ENCODE data around the gene MXI1.
A peak's percentile ranks its signal among the peaks of the same experiment; 100 is the strongest.
"Not testable (repeated sequence)": the region's sequence is repeated elsewhere in the genome, so short reads cannot be mapped to it uniquely, and the experiment has no call there.

MXI1 gene

DNA sequence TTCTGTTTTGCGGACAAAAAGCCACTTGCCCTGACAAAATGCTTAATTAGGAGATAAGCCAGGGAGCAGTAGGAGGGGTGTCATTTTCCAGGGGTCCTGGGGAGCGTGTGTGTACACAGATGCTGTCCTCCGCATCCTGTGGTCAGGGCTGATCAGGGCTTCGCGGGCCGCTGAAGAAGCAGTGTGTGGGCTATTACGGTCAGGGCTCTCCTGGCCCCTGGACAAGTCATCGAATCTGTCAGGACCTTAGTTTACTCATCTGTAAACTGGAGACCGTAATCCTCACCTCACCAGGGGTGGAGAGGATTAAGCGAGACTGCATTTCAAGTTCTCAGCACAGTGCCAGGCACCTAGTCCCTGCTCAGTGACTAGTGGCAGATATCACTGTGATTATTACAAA, 26.0 kb upstream of the MXI1 start:
- Histone ChIP-seq H3K36me3 (ENCODE audit: control insufficient read depth in 4 of 4, insufficient read depth in 4 of 4, low read length in 3 of 4) (no peaks in the 10 kb centered on the region), H3K4me3 (ENCODE audit: control insufficient read depth in 1 of 7, extremely low read depth in 1 of 7, insufficient read depth in 4 of 7, low read depth in 2 of 7, low read length in 6 of 7) (no peak overlapping the region), H3K9me3 (ENCODE audit: control extremely low read depth in 1 of 5, control insufficient read depth in 4 of 5, insufficient read depth in 2 of 5, low read depth in 1 of 5, low read length in 4 of 5) (no peaks in the 10 kb centered on the region), H3K4me1 (ENCODE audit: control extremely low read depth in 1 of 4, control insufficient read depth in 4 of 4, insufficient read depth in 4 of 4, low read length in 3 of 4) (peaks cover 0 to 11% (median 3%) of the 10 kb centered on the region in 4 experiments), H3K27ac (ENCODE audit: insufficient read depth in 1 of 2, low read depth in 1 of 2, low read length in 2 of 2, poor library complexity in 1 of 2, severe bottlenecking in 2 of 2) (no peak overlapping the region), H3K27me3 (replicated peaks in 2 of 5; ENCODE audit: control insufficient read depth in 4 of 5, insufficient read depth in 5 of 5, low read length in 4 of 5) (peaks cover 0 to 20% (median 4%) of the 10 kb centered on the region in 5 experiments)
- no peak for DNase-seq
- WGBS (ENCODE audit: insufficient coverage): 92% methylated on average over 10 of the region's 10 CpGs
- POLR2A ChIA-PET: no interaction called here
- CTCF ChIA-PET: interaction anchor here (0.9 to 2.4 kb wide), 3 partner anchors 18 to 97 kb away, joined by 3 to 6 read pairs (median 4); no protein-coding TSS in a partner anchor

DNA sequence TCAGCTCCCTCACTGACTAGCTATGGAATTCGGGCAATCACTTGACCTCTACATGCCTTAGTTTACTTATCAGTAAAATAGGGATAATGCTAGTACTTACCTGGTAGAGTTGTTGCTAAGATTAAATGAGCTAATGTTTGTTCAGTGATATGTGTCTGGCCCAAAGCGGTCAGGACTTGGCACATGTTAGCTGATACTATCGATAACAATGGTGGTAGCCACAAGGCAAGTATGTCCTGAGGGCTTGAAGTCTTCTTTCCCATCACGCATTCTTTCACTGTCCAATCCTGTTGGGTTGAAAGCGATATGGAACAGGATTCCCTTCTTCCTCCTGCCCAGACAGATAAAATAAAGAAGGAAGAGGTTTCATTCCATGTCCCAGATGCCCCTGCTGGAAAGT, 25.5 kb upstream of the MXI1 start:
- peaks cover 0 to 7% (median 0%) of the 10 kb centered on the region in 4 experiments for H3K4me1 ChIP-seq (ENCODE audit: control extremely low read depth in 1 of 4, control insufficient read depth in 4 of 4, insufficient read depth in 4 of 4, low read length in 3 of 4)
- ChIA-PET CTCF (interaction anchor here (0.9 to 2.4 kb wide), 3 partner anchors 19 to 97 kb away, joined by 3 to 6 read pairs (median 4); no protein-coding TSS in a partner anchor), POLR2A (no interaction called here)
- peaks cover 0 to 19% (median 3%) of the 10 kb centered on the region in 5 experiments for H3K27me3 ChIP-seq (replicated peaks in 2 of 5; ENCODE audit: control insufficient read depth in 4 of 5, insufficient read depth in 5 of 5, low read length in 4 of 5)
- H3K27ac ChIP-seq (ENCODE audit: insufficient read depth in 1 of 2, low read depth in 1 of 2, low read length in 2 of 2, poor library complexity in 1 of 2, severe bottlenecking in 2 of 2): no peak overlapping the region
- WGBS (ENCODE audit: insufficient coverage): 100% methylated on average over 2 of the region's 5 CpGs
- H3K9me3 ChIP-seq (ENCODE audit: control extremely low read depth in 1 of 5, control insufficient read depth in 4 of 5, insufficient read depth in 2 of 5, low read depth in 1 of 5, low read length in 4 of 5): no peaks in the 10 kb centered on the region
- H3K4me3 ChIP-seq (ENCODE audit: control insufficient read depth in 1 of 7, extremely low read depth in 1 of 7, insufficient read depth in 4 of 7, low read depth in 2 of 7, low read length in 6 of 7): no peak overlapping the region
- no peak for DNase-seq
- no peaks in the 10 kb centered on the region for H3K36me3 ChIP-seq (ENCODE audit: control insufficient read depth in 4 of 4, insufficient read depth in 4 of 4, low read length in 3 of 4)

DNA sequence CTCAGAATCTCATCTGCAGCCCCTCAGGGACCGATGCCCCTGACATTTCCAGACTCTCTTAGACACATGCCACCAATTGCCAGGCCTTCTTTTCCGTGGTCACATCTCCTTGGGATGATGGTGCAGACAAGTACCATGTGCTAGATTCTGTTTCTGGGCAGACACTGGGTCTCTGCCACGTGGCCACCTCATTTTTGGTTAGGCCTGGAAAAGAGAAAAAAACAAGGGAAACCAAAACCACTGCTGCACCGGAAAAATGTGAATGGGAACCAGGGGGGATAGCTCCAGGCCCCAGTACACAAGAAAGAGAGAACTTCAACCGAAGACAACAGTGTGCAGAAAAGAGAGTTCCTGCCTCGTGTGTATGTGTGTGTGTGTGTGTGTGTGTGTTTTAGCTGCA, 23.0 kb upstream of the MXI1 start:
- no peak overlapping the region for H3K4me3 ChIP-seq (ENCODE audit: control insufficient read depth in 1 of 7, extremely low read depth in 1 of 7, insufficient read depth in 4 of 7, low read depth in 2 of 7, low read length in 6 of 7)
- DNase-seq: peak in 2 of 3 donors; percentile 69 to 70
- WGBS (ENCODE audit: insufficient coverage): 37% methylated on average over 3 of the region's 6 CpGs
- ChIA-PET POLR2A (no interaction called here), CTCF (interaction anchor here (1.0 to 1.4 kb wide), 2 partner anchors 19 to 91 kb away, joined by 3 to 4 read pairs; no protein-coding TSS in a partner anchor)
- peaks cover 0 to 7% (median 0%) of the 10 kb centered on the region in 4 experiments for H3K4me1 ChIP-seq (ENCODE audit: control extremely low read depth in 1 of 4, control insufficient read depth in 4 of 4, insufficient read depth in 4 of 4, low read length in 3 of 4)
- no peak overlapping the region for H3K27ac ChIP-seq (ENCODE audit: insufficient read depth in 1 of 2, low read depth in 1 of 2, low read length in 2 of 2, poor library complexity in 1 of 2, severe bottlenecking in 2 of 2)
- H3K27me3 ChIP-seq (replicated peaks in 2 of 5; ENCODE audit: control insufficient read depth in 4 of 5, insufficient read depth in 5 of 5, low read length in 4 of 5): peaks cover 0 to 5% (median 2%) of the 10 kb centered on the region in 5 experiments
- no peaks in the 10 kb centered on the region for H3K36me3 ChIP-seq (ENCODE audit: control insufficient read depth in 4 of 4, insufficient read depth in 4 of 4, low read length in 3 of 4)
- no peaks in the 10 kb centered on the region for H3K9me3 ChIP-seq (ENCODE audit: control extremely low read depth in 1 of 5, control insufficient read depth in 4 of 5, insufficient read depth in 2 of 5, low read depth in 1 of 5, low read length in 4 of 5)

DNA sequence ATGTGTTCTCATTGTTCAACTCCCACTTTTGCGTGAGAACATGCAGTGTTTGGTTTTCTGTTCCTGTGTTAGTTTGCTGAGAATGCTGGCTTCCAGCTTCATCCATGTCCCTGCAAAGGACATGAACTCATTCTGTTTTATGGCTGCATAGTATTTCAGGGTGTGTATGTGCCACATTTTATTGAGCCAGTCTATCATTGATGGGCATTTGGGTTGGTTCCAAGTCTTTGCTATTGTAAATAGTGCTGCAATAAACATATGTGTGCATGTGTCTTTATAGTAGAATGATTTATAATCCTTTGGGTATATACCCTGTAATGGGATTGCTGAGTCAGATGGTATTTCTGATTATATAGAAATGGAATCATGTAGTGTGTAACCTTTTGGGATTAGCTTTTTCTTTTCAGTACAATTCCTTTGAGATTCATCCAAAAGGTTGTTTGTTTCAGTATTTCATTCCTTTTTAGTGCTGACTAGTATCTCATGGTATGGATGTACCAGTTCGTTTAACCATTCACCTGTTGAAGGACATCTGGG, 21.7 kb upstream of the MXI1 start:
- H3K4me1 ChIP-seq (ENCODE audit: control extremely low read depth in 1 of 4, control insufficient read depth in 4 of 4, insufficient read depth in 4 of 4, low read length in 3 of 4); H3K27me3 ChIP-seq (replicated peaks in 2 of 5; ENCODE audit: control insufficient read depth in 4 of 5, insufficient read depth in 5 of 5, low read length in 4 of 5); H3K27ac ChIP-seq (ENCODE audit: insufficient read depth in 1 of 2, low read depth in 1 of 2, low read length in 2 of 2, poor library complexity in 1 of 2, severe bottlenecking in 2 of 2); H3K4me3 ChIP-seq (ENCODE audit: control insufficient read depth in 1 of 7, extremely low read depth in 1 of 7, insufficient read depth in 4 of 7, low read depth in 2 of 7, low read length in 6 of 7); H3K36me3 ChIP-seq (ENCODE audit: control insufficient read depth in 4 of 4, insufficient read depth in 4 of 4, low read length in 3 of 4); DNase-seq; H3K9me3 ChIP-seq (ENCODE audit: control extremely low read depth in 1 of 5, control insufficient read depth in 4 of 5, insufficient read depth in 2 of 5, low read depth in 1 of 5, low read length in 4 of 5); POLR2A ChIA-PET: not testable (repeated sequence)
- WGBS (ENCODE audit: insufficient coverage): 100% methylated on average over 2 of the region's 2 CpGs
- CTCF ChIA-PET: interaction anchor here (0.9 to 1.4 kb wide), 2 partner anchors 18 to 21 kb away, joined by 3 to 4 read pairs; no protein-coding TSS in a partner anchor

DNA sequence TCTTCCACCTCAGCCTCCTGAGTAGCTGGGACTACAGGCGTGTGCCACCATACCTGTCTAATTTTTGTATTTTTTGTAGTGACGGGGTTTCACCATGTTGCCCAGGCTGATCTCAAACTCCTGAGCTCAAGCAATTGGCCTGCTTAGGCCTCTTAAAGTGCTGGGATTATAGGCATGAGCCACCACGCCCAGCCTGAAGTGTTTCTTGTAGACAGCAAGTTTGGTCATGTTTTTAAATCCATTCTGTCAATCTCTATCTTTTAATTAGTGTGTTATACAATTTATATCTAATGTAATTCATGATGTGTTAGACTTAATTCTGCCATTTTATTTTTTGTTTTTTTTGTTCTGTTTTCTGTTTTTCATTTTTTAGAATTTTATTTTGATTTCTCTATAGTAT, 17.2 kb upstream of the MXI1 start:
- Histone ChIP-seq H3K27ac (ENCODE audit: insufficient read depth in 1 of 2, low read depth in 1 of 2, low read length in 2 of 2, poor library complexity in 1 of 2, severe bottlenecking in 2 of 2) (no peak overlapping the region), H3K27me3 (replicated peaks in 2 of 5; ENCODE audit: control insufficient read depth in 4 of 5, insufficient read depth in 5 of 5, low read length in 4 of 5) (peaks cover 0 to 18% (median 10%) of the 10 kb centered on the region in 5 experiments), H3K4me1 (ENCODE audit: control extremely low read depth in 1 of 4, control insufficient read depth in 4 of 4, insufficient read depth in 4 of 4, low read length in 3 of 4) (peaks cover 0 to under 1% (median 0%) of the 10 kb centered on the region in 4 experiments), H3K9me3 (ENCODE audit: control extremely low read depth in 1 of 5, control insufficient read depth in 4 of 5, insufficient read depth in 2 of 5, low read depth in 1 of 5, low read length in 4 of 5) (peaks cover 0 to 7% (median 3%) of the 10 kb centered on the region in 5 experiments), H3K4me3 (ENCODE audit: control insufficient read depth in 1 of 7, extremely low read depth in 1 of 7, insufficient read depth in 4 of 7, low read depth in 2 of 7, low read length in 6 of 7) (no peak overlapping the region), H3K36me3 (ENCODE audit: control insufficient read depth in 4 of 4, insufficient read depth in 4 of 4, low read length in 3 of 4) (no peaks in the 10 kb centered on the region)
- ChIA-PET POLR2A (no interaction called here), CTCF (interaction anchor here (1.3 to 2.1 kb wide), 2 partner anchors 14 to 19 kb away, joined by 4 to 6 read pairs; no protein-coding TSS in a partner anchor)
- WGBS (ENCODE audit: insufficient coverage): 100% methylated on average over 2 of the region's 3 CpGs
- DNase-seq: no peak

- ChIA-PET CTCF (no interaction called here), POLR2A (no interaction called here)
- H3K27ac ChIP-seq (ENCODE audit: insufficient read depth in 1 of 2, low read depth in 1 of 2, low read length in 2 of 2, poor library complexity in 1 of 2, severe bottlenecking in 2 of 2): no peak overlapping the region
- no peaks in the 10 kb centered on the region for H3K36me3 ChIP-seq (ENCODE audit: control insufficient read depth in 4 of 4, insufficient read depth in 4 of 4, low read length in 3 of 4)
- H3K4me1 ChIP-seq (ENCODE audit: control extremely low read depth in 1 of 4, control insufficient read depth in 4 of 4, insufficient read depth in 4 of 4, low read length in 3 of 4): no peaks in the 10 kb centered on the region
- H3K4me3 ChIP-seq (ENCODE audit: control insufficient read depth in 1 of 7, extremely low read depth in 1 of 7, insufficient read depth in 4 of 7, low read depth in 2 of 7, low read length in 6 of 7): no peak overlapping the region
- H3K9me3 ChIP-seq (ENCODE audit: control extremely low read depth in 1 of 5, control insufficient read depth in 4 of 5, insufficient read depth in 2 of 5, low read depth in 1 of 5, low read length in 4 of 5): peaks cover 0 to 7% (median 3%) of the 10 kb centered on the region in 5 experiments
- WGBS (ENCODE audit: insufficient coverage): 75% methylated on average over 4 of the region's 4 CpGs
- peaks cover 0 to 18% (median 13%) of the 10 kb centered on the region in 5 experiments for H3K27me3 ChIP-seq (replicated peaks in 2 of 5; ENCODE audit: control insufficient read depth in 4 of 5, insufficient read depth in 5 of 5, low read length in 4 of 5)
- DNase-seq: peak in 1 of 3 donors; percentile 41
Measured at GRCh38 chr10:110192552-110192951, 14.9 kb upstream of the MXI1 start.

DNA sequence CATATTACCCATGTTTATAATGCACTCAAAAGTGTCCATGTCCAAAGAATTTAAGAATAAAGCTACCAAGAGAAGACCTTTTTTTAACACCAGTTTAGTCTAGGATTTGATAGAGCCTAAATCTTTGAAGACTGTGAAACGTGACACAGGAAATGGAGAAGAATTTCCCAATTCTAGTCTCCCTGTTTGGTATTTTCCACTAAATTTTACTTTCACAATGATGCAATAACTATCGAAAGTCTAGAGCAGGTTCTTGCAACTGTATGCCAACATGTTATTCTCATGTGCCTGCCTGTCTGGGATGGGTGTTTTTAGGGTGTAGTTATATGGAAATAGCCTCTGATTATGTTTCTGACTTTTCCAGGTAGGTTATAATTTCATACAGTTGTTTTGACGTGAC, 6.9 kb upstream of the MXI1 start:
- POLR2A ChIA-PET: no interaction called here
- Histone ChIP-seq H3K4me3 (ENCODE audit: control insufficient read depth in 1 of 7, extremely low read depth in 1 of 7, insufficient read depth in 4 of 7, low read depth in 2 of 7, low read length in 6 of 7) (no peak overlapping the region), H3K27me3 (replicated peaks in 2 of 5; ENCODE audit: control insufficient read depth in 4 of 5, insufficient read depth in 5 of 5, low read length in 4 of 5) (peaks cover 0 to 33% (median 21%) of the 10 kb centered on the region in 5 experiments), H3K27ac (ENCODE audit: insufficient read depth in 1 of 2, low read depth in 1 of 2, low read length in 2 of 2, poor library complexity in 1 of 2, severe bottlenecking in 2 of 2) (no peak overlapping the region), H3K4me1 (ENCODE audit: control extremely low read depth in 1 of 4, control insufficient read depth in 4 of 4, insufficient read depth in 4 of 4, low read length in 3 of 4) (no peaks in the 10 kb centered on the region), H3K36me3 (ENCODE audit: control insufficient read depth in 4 of 4, insufficient read depth in 4 of 4, low read length in 3 of 4) (no peaks in the 10 kb centered on the region), H3K9me3 (ENCODE audit: control extremely low read depth in 1 of 5, control insufficient read depth in 4 of 5, insufficient read depth in 2 of 5, low read depth in 1 of 5, low read length in 4 of 5) (no peaks in the 10 kb centered on the region)
- no peak for DNase-seq
- CTCF ChIA-PET: interaction anchor here (0.8 to 1.6 kb wide), 4 partner anchors 8 to 79 kb away, joined by 3 to 4 read pairs (median 4); no protein-coding TSS in a partner anchor
- WGBS (ENCODE audit: insufficient coverage): 82% methylated on average over 2 of the region's 3 CpGs

All from common myeloid progenitor, CD34-positive (primary cell).